ENCODE measurements around the gene CDON.

The CDON gene

DNA sequence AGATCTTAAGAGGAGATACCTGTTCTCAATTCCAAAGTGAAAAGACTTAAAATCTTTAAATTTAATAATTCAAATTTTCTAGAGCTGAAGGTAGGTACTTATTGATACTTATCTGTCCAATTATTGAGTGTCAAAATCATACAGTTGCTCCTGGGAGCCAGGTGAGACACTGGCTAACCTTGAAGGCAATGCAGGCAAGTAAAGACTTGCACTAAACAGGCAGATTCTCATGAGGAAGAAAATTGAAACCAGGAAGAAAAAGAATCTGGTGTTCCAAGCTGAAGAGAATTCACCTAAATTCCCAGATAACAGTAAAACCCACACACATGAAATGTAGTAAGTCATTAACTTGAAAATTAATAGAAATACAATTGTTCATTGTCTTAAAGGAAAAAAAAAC, 86.5 kb downstream of the CDON start:
- TF ChIP-seq, protein P1, sequence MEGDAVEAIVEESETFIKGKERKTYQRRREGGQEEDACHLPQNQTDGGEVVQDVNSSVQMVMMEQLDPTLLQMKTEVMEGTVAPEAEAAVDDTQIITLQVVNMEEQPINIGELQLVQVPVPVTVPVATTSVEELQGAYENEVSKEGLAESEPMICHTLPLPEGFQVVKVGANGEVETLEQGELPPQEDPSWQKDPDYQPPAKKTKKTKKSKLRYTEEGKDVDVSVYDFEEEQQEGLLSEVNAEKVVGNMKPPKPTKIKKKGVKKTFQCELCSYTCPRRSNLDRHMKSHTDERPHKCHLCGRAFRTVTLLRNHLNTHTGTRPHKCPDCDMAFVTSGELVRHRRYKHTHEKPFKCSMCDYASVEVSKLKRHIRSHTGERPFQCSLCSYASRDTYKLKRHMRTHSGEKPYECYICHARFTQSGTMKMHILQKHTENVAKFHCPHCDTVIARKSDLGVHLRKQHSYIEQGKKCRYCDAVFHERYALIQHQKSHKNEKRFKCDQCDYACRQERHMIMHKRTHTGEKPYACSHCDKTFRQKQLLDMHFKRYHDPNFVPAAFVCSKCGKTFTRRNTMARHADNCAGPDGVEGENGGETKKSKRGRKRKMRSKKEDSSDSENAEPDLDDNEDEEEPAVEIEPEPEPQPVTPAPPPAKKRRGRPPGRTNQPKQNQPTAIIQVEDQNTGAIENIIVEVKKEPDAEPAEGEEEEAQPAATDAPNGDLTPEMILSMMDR (conservative IDR thresholded peaks at IDR 0.05): no peak
- H3K27ac ChIP-seq: no peak overlapping the region

DNA sequence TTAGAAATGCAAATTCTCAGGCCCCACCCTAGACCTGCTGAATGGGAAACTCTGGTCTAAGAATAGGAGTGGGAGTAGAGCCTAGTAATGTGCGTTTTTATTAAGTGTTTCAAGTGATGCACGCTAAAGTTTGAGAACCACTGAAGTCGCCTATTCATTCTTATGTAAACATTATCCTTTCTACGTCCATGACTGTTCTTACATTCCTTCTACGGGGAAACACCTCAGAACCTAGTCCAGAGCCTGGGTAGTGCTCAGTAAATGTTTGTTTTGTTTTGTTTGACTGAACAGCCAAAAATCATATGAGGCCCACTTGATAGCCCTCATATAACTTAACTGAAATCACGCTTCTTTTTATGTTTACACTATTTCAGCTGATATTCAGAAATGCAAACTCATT, 87.0 kb downstream of the CDON start:
- H3K27ac ChIP-seq: no peak overlapping the region
- TF ChIP-seq, protein P1 (conservative IDR thresholded peaks at IDR 0.05): no peak

DNA sequence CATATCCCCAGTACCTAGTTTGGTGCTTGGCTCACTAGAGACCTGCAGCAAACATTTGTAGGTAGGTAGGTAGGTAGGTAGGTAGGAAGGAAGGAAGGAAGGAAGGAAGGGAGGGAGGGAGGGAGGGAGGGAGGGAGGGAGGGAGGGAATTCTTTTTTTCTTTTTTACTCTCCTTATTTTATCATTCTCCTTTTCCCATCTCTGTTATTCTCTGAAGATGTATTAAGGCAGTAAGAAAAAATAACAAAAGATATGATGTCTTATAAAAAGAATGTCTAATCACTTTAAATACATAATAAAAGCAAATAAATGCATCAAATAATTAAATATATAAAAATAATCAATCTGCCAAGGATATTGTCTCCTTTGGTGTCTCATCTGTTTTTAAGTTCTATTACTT, 88.4 kb downstream of the CDON start:
- no peak overlapping the region for H3K27ac ChIP-seq
- TF ChIP-seq, protein P1 (conservative IDR thresholded peaks at IDR 0.05): no peak

DNA sequence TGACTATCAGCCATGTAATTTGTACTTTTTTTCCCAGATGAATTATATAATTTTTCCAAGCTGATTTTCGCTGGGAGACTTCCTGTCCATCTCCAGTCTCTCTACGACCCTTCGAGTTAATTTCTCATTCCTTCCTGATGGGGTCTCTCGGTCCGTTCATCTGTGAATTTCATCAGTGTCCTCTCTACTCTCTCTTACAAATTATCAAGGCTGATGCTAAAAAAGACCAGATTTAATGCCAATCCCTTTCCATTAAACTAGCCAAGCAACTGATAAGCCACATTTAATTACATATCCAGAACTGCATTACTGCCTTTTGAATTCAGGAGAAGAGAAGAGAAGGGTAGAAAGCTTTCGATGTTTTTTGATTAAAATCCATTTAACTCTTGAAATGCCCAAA, 91.0 kb downstream of the CDON start:
- no peak overlapping the region for H3K27ac ChIP-seq
- TF ChIP-seq, protein P1 (conservative IDR thresholded peaks at IDR 0.05): no peak

DNA sequence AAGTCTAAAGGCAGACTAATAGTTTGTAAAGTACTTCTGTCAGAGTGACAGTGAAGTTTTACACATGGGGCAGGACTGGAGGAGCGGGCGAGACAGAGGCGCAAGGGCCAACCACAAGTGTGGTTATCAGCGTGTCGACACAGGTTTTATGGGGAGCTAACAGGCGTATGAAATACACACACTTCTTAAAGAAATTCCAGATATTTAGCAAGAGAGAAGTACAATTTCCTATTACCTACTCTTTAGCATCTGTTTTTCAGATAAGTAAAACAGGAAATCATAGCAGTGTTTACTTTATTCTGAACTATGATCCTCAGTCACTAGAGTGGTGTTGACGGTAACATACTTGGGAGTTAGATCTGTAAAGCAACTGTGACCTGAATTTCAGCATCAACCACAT, 94.3 kb downstream of the CDON start:
- TF ChIP-seq, protein P1 (conservative IDR thresholded peaks at IDR 0.05): no peak
- peak overlapping the region; percentile 7 for H3K27ac ChIP-seq

DNA sequence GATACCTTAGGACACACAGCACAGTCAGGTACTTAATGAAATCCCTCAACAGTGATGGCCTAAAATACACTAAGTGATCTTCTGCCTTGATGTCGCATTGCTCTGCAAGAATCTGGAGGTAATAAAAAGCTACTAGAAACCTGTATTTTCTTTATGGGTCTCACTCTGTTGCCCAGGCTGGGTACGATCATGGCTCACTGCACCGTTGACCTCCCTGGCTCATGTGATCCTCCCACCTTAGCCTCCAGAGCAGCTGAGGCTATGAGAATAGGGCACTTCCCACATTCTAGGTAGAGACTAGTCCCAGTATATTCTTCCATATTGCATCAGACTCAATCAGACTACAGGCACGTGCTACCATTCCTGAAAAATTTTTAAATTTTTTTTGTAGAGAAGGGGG, 95.2 kb downstream of the CDON start:
- TF ChIP-seq, protein P1 (conservative IDR thresholded peaks at IDR 0.05): no peak
- no peak overlapping the region for H3K27ac ChIP-seq

DNA sequence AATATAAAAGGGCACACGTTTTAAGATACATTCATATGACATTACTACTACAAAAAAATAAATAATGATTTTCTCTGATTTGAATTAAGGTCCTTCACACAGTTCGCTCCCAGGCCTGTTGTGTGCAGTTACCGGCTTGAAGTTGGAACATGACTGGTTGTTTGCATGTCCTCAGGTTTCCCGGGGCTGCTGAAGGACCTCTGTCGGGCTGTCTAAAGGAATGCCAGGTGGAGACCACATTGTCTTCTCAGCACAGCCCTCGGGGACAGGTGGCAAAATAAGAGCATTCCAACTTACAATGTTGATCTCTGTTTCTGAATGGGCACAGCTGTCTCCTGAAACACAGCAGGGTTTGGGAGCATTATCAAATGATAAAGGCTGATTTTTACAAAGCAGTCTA, 101.9 kb downstream of the CDON start:
- TF ChIP-seq, protein P1 (conservative IDR thresholded peaks at IDR 0.05): no peak
- H3K27ac ChIP-seq: no peak overlapping the region

DNA sequence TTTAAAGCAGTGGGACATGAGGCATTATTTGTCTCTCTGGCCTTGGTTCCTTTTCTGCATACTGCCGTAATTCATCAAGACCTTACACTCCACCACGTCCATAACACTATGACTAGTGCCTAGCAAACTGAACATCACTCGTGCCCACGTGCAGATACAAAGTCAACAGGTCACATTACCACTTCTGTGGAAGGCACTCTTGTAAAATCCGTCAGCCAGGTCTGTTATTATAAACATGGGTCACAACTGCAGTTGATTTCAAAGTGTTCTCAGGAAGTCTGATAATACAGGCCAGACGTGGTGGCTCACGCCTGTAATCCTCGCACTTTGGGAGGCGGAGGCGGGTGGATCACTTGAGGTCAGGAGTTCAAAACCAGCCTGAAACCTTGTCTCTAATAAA, 102.7 kb downstream of the CDON start:
- TF ChIP-seq, protein P1 (conservative IDR thresholded peaks at IDR 0.05): no peak

More for the DNA sequence above, 102.7 kb downstream of the CDON start:
- H3K27ac ChIP-seq: no peak overlapping the region

All from VCaP (cell line).